Lower leg skin (tissue), 3 donors: ENCODE results near the gene FCN3.

Experiments
- CTCF ChIP-seq, 3 donors: fragments of 450-650 bp; IDR thresholded peaks; one replicate each; pipeline ENCODE4 v1.5.1; 2016; ENCODE audit warnings: antibody characterized with exemption in 3 of 3, mild to moderate bottlenecking in 3 of 3, moderate library complexity in 2 of 3
- POLR2A ChIP-seq, 2 donors: fragments of 450-650 bp; IDR thresholded peaks; one replicate each; pipeline ENCODE4 v1.6.1; 2016 to 2017; ENCODE audit warnings: antibody characterized with exemption in 2 of 2, mild to moderate bottlenecking in 1 of 2, moderate library complexity in 1 of 2

- no peak for TF ChIP-seq CTCF (IDR thresholded peaks at IDR 0.05)
- TF ChIP-seq POLR2A (IDR thresholded peaks at IDR 0.05), result no peak
Measured at GRCh38 chr1:27397110-27397509, 22.5 kb upstream of the FCN3 start.
